Ureter (tissue), 1 donor: ENCODE results near the gene STK24. TPM values are rescaled to one million over a fixed set of nuclear protein-coding genes. Genes with fewer than 3 reads are reported as not detected.

Experiments
- DNase-seq: peaks from one replicate; pipeline ENCODE4 v3.0.0-alpha.2; 2020; ENCODE audit warnings: low spot score
- total RNA-seq: library from RNA; stranded (reverse); gene quantifications from one replicate; pipeline ENCODE4 v1.2.4, GENCODE V29; 2023
- donor health status: DM: yes; HTN: yes; CAD: no.

The STK24 gene
- total RNA-seq, 1 donor from 2014 or later = 160 TPM

- no peak for DNase-seq
Measured at GRCh38 chr13:98490195-98490836, 86.6 kb downstream of the STK24 start.

- no peak for DNase-seq
Measured at GRCh38 chr13:98489446-98490194, 87.3 kb downstream of the STK24 start.

- DNase-seq = no peak
Measured at GRCh38 chr13:98488736-98489135, 88.2 kb downstream of the STK24 start.

- no peak for DNase-seq
Measured at GRCh38 chr13:98487522-98487921, 89.4 kb downstream of the STK24 start.

- no peak for DNase-seq
Measured at GRCh38 chr13:98487016-98487415, 89.9 kb downstream of the STK24 start.

GRCh38 chr13:98486412-98486811 is 90.5 kb downstream of the STK24 start:
- DNase-seq = peak; percentile 34

GRCh38 chr13:98485561-98485960 is 91.3 kb downstream of the STK24 start:
- DNase-seq = no peak

- peak; percentile 90 for DNase-seq
Measured at GRCh38 chr13:98484289-98485219, 92.4 kb downstream of the STK24 start.

- no peak for DNase-seq
Measured at GRCh38 chr13:98483601-98484288, 93.2 kb downstream of the STK24 start.

GRCh38 chr13:98482476-98483444 is 94.1 kb downstream of the STK24 start:
- DNase-seq = peak; percentile 78

GRCh38 chr13:98480915-98481877 is 95.7 kb downstream of the STK24 start:
- no peak for DNase-seq

GRCh38 chr13:98479496-98480003 is 97.4 kb downstream of the STK24 start:
- DNase-seq = no peak

GRCh38 chr13:98478189-98479129 is 98.4 kb downstream of the STK24 start:
- DNase-seq = no peak

GRCh38 chr13:98476538-98476966 is 100.4 kb downstream of the STK24 start:
- peak; percentile 76 for DNase-seq

GRCh38 chr13:98476106-98476505 is 100.8 kb downstream of the STK24 start:
- no peak for DNase-seq

- DNase-seq = no peak
Measured at GRCh38 chr13:98475522-98475921, 101.4 kb downstream of the STK24 start.

GRCh38 chr13:98474761-98475160 is 102.1 kb downstream of the STK24 start:
- DNase-seq = no peak

GRCh38 chr13:98474292-98474691 is 102.6 kb downstream of the STK24 start:
- DNase-seq = no peak
